Stomach (tissue), 4 donors: Measurements from ENCODE around the gene LENEP.

Source experiments
- CTCF ChIP-seq, 7 experiments: fragments of 450-650 bp in 4 of 7; fragments of 200-600 bp in 3 of 7; sonication (generic) in 3 of 7; IDR thresholded peaks; one replicate each; pipeline ENCODE4 v1.5.1; 2016 to 2019; ENCODE audit warnings: antibody characterized with exemption in 7 of 7, control low read depth in 2 of 7, mild to moderate bottlenecking in 1 of 7
- EP300 ChIP-seq: sonication (generic); formaldehyde crosslinking; IDR thresholded peaks from one replicate; pipeline ENCODE4 v1.6.1; 2017; ENCODE audit warnings: antibody characterized with exemption
- POLR2A ChIP-seq, 4 donors: fragments of 450-650 bp; IDR thresholded peaks; one replicate each; pipeline ENCODE4 v1.6.1; 2016; ENCODE audit warnings: antibody characterized with exemption in 4 of 4, control low read depth in 2 of 4, mild to moderate bottlenecking in 1 of 4, moderate library complexity in 1 of 4
- POLR2AphosphoS5 ChIP-seq, 3 donors: sonication (generic); formaldehyde crosslinking; IDR thresholded peaks; one replicate each; pipeline ENCODE4 v1.6.1; 2016; ENCODE audit warnings: antibody characterized with exemption in 3 of 3

GRCh38 chr1:155030243-155030795, 36.9 kb downstream of the LENEP start:
- no peak for TF ChIP-seq POLR2AphosphoS5 (IDR thresholded peaks at IDR 0.05)
- no peak for TF ChIP-seq CTCF (IDR thresholded peaks at IDR 0.05)
- no peak for TF ChIP-seq POLR2A (IDR thresholded peaks at IDR 0.05)
- no peak for TF ChIP-seq EP300
